Measurements from ENCODE around the gene MEF2D.

The MEF2D gene

GRCh38 chr1:156443286-156443685, 57.3 kb downstream of the MEF2D start:
- no peak for DNase-seq (ENCODE audit: low spot score)

GRCh38 chr1:156440654-156441437, 59.7 kb downstream of the MEF2D start:
- DNase-seq (ENCODE audit: low spot score): no peak

- DNase-seq (ENCODE audit: low spot score): no peak
Observed at GRCh38 chr1:156439777-156440183, 60.8 kb downstream of the MEF2D start.

- no peak for DNase-seq (ENCODE audit: low spot score)
Observed at GRCh38 chr1:156439036-156439776, 61.4 kb downstream of the MEF2D start.

GRCh38 chr1:156438278-156438987, 62.1 kb downstream of the MEF2D start:
- DNase-seq (ENCODE audit: low spot score): no peak

- no peak for DNase-seq (ENCODE audit: low spot score)
Observed at GRCh38 chr1:156437037-156437867, 63.3 kb downstream of the MEF2D start.

- DNase-seq (ENCODE audit: low spot score): no peak
Observed at GRCh38 chr1:156436141-156437036, 64.2 kb downstream of the MEF2D start.

- DNase-seq (ENCODE audit: low spot score): no peak
Observed at GRCh38 chr1:156435545-156436140, 64.9 kb downstream of the MEF2D start.

- no peak for DNase-seq (ENCODE audit: low spot score)
Observed at GRCh38 chr1:156434989-156435544, 65.5 kb downstream of the MEF2D start.

GRCh38 chr1:156433602-156434001, 67.0 kb downstream of the MEF2D start:
- no peak for DNase-seq (ENCODE audit: low spot score)

- no peak for DNase-seq (ENCODE audit: low spot score)
Observed at GRCh38 chr1:156433032-156433431, 67.5 kb downstream of the MEF2D start.

GRCh38 chr1:156432669-156433018, 67.9 kb downstream of the MEF2D start:
- DNase-seq (ENCODE audit: low spot score): no peak

- DNase-seq (ENCODE audit: low spot score): no peak
Observed at GRCh38 chr1:156431769-156432668, 68.6 kb downstream of the MEF2D start.

GRCh38 chr1:156431366-156431765, 69.2 kb downstream of the MEF2D start:
- no peak for DNase-seq (ENCODE audit: low spot score)

GRCh38 chr1:156430866-156431265, 69.7 kb downstream of the MEF2D start:
- DNase-seq (ENCODE audit: low spot score): no peak

GRCh38 chr1:156430303-156430702, 70.3 kb downstream of the MEF2D start:
- DNase-seq (ENCODE audit: low spot score): no peak

GRCh38 chr1:156429313-156430060, 71.1 kb downstream of the MEF2D start:
- no peak for DNase-seq (ENCODE audit: low spot score)

- DNase-seq (ENCODE audit: low spot score): no peak
Observed at GRCh38 chr1:156428746-156429288, 71.8 kb downstream of the MEF2D start.
